GM21367 (cell line): ENCODE data around the gene FANCG.

ENCODE experiments used
- ATAC-seq: cut with Tn5 transposase; IDR thresholded peaks from one replicate; pipeline ENCODE4 v1.9.1; 2021; ENCODE audit not compliant: unreplicated experiment

FANCG gene

GRCh38 chr9:35027374-35027773, 52.4 kb downstream of the FANCG start:
- ATAC-seq: no peak

GRCh38 chr9:35026671-35027070, 53.1 kb downstream of the FANCG start:
- ATAC-seq: no peak
